ENCODE data around the gene NADK. TPM values are rescaled to one million over a fixed set of nuclear protein-coding genes. Genes with fewer than 3 reads are reported as not detected.

Gene NADK
- total RNA-seq, 4 donors from 2014 or later: 36.1 to 57.6 (median 39.5) TPM

DNA sequence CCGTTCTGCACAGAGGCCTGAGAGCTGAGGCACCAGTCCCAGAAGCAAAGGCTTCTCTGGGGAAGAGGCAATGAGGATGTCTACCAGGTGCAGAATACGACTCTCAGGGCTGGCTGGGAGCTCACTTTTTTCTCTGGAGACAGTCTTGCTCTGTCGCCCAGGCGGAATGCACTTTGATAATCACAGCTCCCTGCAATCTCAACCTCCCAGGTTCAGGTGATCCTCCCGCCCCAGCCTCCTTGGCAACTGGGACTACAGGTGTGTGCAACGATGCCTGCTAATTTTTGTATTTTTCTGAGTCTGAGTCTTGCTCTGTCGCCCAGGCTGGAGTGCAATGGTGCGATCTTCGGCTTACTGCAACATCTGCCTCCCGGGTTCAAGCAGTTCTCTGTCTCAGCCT is 17.6 kb downstream of the NADK start:
- Histone ChIP-seq H3K4me1 (peaks cover 14 to 28% (median 18%) of the 10 kb centered on the region in 3 donors), H3K27ac (no peak overlapping the region), H3K36me3 (peaks cover 35 to 95% (median 42%) of the 10 kb centered on the region in 3 donors), H3K9me3 (no peaks in the 10 kb centered on the region), H3K27me3 (no peaks in the 10 kb centered on the region), H3K4me3 (no peak overlapping the region)
- intact Hi-C loops (cut with DNase I): no loop called here
- 89 to 95% methylated on average over 5 to 9 of the region's 10 CpGs for WGBS, 2 donors
- TF ChIP-seq, protein P1, sequence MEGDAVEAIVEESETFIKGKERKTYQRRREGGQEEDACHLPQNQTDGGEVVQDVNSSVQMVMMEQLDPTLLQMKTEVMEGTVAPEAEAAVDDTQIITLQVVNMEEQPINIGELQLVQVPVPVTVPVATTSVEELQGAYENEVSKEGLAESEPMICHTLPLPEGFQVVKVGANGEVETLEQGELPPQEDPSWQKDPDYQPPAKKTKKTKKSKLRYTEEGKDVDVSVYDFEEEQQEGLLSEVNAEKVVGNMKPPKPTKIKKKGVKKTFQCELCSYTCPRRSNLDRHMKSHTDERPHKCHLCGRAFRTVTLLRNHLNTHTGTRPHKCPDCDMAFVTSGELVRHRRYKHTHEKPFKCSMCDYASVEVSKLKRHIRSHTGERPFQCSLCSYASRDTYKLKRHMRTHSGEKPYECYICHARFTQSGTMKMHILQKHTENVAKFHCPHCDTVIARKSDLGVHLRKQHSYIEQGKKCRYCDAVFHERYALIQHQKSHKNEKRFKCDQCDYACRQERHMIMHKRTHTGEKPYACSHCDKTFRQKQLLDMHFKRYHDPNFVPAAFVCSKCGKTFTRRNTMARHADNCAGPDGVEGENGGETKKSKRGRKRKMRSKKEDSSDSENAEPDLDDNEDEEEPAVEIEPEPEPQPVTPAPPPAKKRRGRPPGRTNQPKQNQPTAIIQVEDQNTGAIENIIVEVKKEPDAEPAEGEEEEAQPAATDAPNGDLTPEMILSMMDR (IDR thresholded peaks at IDR 0.05): no peak
- TF ChIP-seq POLR2A (IDR thresholded peaks at IDR 0.05): no peak
- no peak for DNase-seq

DNA sequence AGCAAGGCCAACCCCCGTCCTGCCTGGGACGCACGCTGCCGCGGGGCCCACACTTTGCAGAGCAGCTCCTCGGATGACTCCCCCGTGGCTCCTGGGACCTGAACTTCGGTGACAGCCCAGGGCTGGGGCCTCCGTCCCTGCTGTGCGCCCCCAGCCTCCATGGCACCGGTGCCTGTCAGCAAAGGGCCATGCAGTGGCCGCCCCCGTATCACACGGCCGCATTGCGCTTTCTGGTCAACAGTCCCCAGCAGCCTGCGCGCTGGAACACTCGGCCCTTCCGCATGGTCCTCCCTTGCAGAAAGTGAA is 18.0 kb downstream of the NADK start:
- H3K4me1 ChIP-seq: peaks cover 14 to 28% (median 18%) of the 10 kb centered on the region in 3 donors

DNA sequence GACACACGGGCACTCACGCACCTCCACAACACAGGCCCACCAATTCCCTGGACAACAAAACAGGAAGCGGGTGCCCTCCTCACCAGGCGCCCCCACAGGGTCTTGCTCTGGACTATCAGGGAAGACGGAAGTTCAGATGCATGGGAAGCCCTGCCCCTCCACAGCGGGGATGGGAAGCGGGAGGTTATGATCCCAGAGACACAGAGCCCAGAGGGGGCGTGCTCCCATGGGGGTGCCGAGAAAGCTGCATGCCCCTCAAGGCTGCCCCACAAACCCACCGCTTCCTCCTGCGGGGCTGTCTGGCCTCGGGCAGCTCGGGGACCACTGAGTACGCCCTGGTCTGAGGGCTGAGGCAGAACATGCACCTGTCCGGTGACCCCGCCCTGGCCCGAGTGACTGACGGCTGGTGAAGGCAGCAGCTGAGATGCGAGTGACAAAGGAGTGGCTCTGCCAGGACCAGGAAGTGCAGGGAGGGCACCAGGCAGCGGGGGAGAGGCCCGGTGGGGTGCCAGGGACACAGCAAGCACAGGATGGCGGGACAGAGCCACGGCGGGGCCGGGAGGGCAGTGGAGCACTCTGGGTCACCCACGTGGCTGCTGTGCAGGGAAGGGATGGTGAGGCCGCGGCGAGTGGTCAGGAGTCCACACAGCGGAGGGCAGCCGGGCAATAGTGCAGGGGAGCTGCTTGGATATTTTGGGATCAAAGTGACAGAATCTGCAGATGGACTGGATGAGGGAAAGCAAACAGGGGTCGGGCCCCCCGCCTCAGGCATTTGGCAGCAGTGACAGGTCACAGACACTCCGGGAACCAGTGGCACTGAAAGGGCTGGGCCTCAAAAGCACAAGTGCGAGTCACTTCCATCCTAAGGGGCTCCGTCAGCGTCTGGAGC is 18.6 kb downstream of the NADK start:
- no peaks in the 10 kb centered on the region for H3K9me3 ChIP-seq
- H3K36me3 ChIP-seq: peaks cover 41 to 100% (median 48%) of the 10 kb centered on the region in 3 donors
- intact Hi-C loops (cut with DNase I): loop anchor here (10.0 kb wide), 1 partner anchor 145 kb away; no protein-coding TSS in a partner anchor
- peaks cover 14 to 28% (median 18%) of the 10 kb centered on the region in 3 donors for H3K4me1 ChIP-seq
- DNase-seq: no peak
- WGBS, 2 donors: 87 to 88% methylated on average over 11 to 13 of the region's 37 CpGs
- TF ChIP-seq, protein P1 (IDR thresholded peaks at IDR 0.05): no peak
- TF ChIP-seq POLR2A (IDR thresholded peaks at IDR 0.05): no peak
- no peaks in the 10 kb centered on the region for H3K27me3 ChIP-seq
- H3K4me3 ChIP-seq: no peak overlapping the region
- peak overlapping the region in 3 of 4 donors; percentile 59 to 75 (median 63) for H3K27ac ChIP-seq

More for the DNA sequence above, 18.0 kb downstream of the NADK start:
- Histone ChIP-seq H3K27me3 (no peaks in the 10 kb centered on the region), H3K4me3 (no peak overlapping the region), H3K27ac (no peak overlapping the region), H3K36me3 (peaks cover 39 to 99% (median 46%) of the 10 kb centered on the region in 3 donors), H3K9me3 (no peaks in the 10 kb centered on the region)
- TF ChIP-seq POLR2A (IDR thresholded peaks at IDR 0.05): no peak
- TF ChIP-seq, protein P1 (IDR thresholded peaks at IDR 0.05): no peak
- 92% methylated on average over 12 of the region's 20 CpGs; no CpG with 5 or more reads in 1 of the 2 donors for WGBS, 2 donors
- no peak for DNase-seq
- intact Hi-C loops (cut with DNase I): no loop called here

DNA sequence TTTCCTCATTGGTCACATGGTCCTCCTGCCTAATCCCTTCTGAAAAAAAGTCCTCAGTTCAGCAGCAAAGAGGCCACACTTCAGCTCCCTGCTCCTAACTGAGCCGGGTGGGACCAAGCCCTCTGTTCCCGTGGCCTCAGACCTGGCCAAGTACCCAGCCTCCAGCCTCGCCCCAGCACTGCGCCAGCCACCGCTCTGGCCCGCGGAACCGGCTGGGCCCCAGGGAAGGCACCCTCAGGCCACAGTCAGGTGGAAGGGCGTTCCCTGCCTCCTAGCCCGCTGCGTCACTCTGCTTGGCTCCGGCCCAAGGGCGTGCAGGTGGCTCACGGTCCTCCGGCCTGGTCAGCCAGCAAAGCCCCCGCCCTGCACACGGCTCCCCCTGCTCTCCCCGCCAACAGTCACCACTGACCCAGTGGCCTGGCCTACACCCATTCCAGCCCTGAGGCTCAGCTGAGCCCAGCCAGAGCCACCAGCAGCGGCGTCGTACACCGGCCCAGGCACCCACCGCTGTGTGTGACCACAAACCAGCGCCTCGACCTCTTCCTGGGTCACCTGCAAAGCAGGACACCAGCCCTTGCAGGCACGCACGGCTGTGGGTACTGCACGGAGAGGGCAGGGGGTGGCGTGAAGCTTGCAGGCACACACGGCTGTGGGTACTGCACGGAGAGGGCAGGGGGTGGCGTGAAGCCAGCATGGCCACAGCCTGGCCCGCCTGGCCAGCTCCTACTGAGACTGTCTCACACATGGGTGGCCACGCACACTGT is 19.4 kb downstream of the NADK start:
- TF ChIP-seq, protein P1 (IDR thresholded peaks at IDR 0.05): no peak
- TF ChIP-seq POLR2A (IDR thresholded peaks at IDR 0.05): no peak
- Histone ChIP-seq H3K4me3 (no peak overlapping the region), H3K27me3 (no peaks in the 10 kb centered on the region), H3K4me1 (peaks cover 14 to 28% (median 14%) of the 10 kb centered on the region in 3 donors), H3K9me3 (no peaks in the 10 kb centered on the region), H3K27ac (peak overlapping the region; percentile 58 to 75 (median 61)), H3K36me3 (peaks cover 41 to 100% (median 50%) of the 10 kb centered on the region in 3 donors)
- 55 to 65% methylated on average over 5 to 9 of the region's 34 CpGs for WGBS, 2 donors
- DNase-seq: no peak
- intact Hi-C loops (cut with DNase I): loop anchor here (10.0 kb wide), 1 partner anchor 146 kb away; no protein-coding TSS in a partner anchor
